HUES64 (cell line): ENCODE measurements around the gene MTA1.

Experiments
- H3K27ac ChIP-seq: 2 replicates; pipeline ENCODE4 v1.7.0; 2013; ENCODE audit warnings: low read depth, low read length, inconsistent platforms
- H3K27me3 ChIP-seq: 2 replicates; pipeline ENCODE4 v1.6.1; 2013; ENCODE audit warnings: mild to moderate bottlenecking, low read length; ENCODE audit not compliant: insufficient read depth
- H3K36me3 ChIP-seq: 2 replicates; pipeline ENCODE4 v1.6.1; 2013; ENCODE audit warnings: mild to moderate bottlenecking, low read length; ENCODE audit not compliant: insufficient read depth
- H3K4me1 ChIP-seq: 2 replicates; pipeline ENCODE4 v1.6.1; 2013; ENCODE audit warnings: mild to moderate bottlenecking, low read length, moderate library complexity; ENCODE audit not compliant: insufficient read depth
- H3K4me3 ChIP-seq: 2 replicates; pipeline ENCODE4 v1.5.1; 2013; ENCODE audit warnings: mild to moderate bottlenecking, low read length, moderate library complexity
- H3K9ac ChIP-seq: 2 replicates; pipeline ENCODE4 v1.6.1; 2013; ENCODE audit warnings: mild to moderate bottlenecking, low read depth, low read length
- H3K9me3 ChIP-seq: 2 replicates; pipeline ENCODE4 v1.6.1; 2013; ENCODE audit warnings: low read depth, low read length; ENCODE audit not compliant: insufficient read depth
- WGBS: fragments of 150-250, 120-280 bp; methylation state at CpG from one replicate; pipeline ENCODE4 v1.1.7; 2013; ENCODE audit warnings: missing lambda C conversion rate; 5-methylcytosine and 5-hydroxymethylcytosine counted together

MTA1 gene

GRCh38 chr14:105427412-105427811 is 7.8 kb downstream of the MTA1 start:
- WGBS, result 97% methylated on average over 10 of the region's 10 CpGs
- H3K27me3 ChIP-seq, result no peaks in the 10 kb centered on the region
- H3K9ac ChIP-seq, result no peak overlapping the region
- H3K4me1 ChIP-seq, result no peaks in the 10 kb centered on the region
- no peaks in the 10 kb centered on the region for H3K9me3 ChIP-seq
- H3K36me3 ChIP-seq, result peaks cover 55% of the 10 kb centered on the region
- no peak overlapping the region for H3K4me3 ChIP-seq
- H3K27ac ChIP-seq, result no peak overlapping the region

- WGBS, result 95% methylated on average over 9 of the region's 9 CpGs
- Histone ChIP-seq H3K27ac (no peak overlapping the region), H3K9ac (no peak overlapping the region), H3K4me3 (no peak overlapping the region), H3K4me1 (no peaks in the 10 kb centered on the region), H3K27me3 (no peaks in the 10 kb centered on the region), H3K36me3 (peaks cover 51% of the 10 kb centered on the region), H3K9me3 (no peaks in the 10 kb centered on the region)
Observed at GRCh38 chr14:105427936-105428485, 8.4 kb downstream of the MTA1 start.

- H3K4me1 ChIP-seq, result no peaks in the 10 kb centered on the region
- H3K9me3 ChIP-seq, result no peaks in the 10 kb centered on the region
- no peak overlapping the region for H3K9ac ChIP-seq
- H3K36me3 ChIP-seq, result peaks cover 45% of the 10 kb centered on the region
- H3K27ac ChIP-seq, result no peak overlapping the region
- H3K27me3 ChIP-seq, result no peaks in the 10 kb centered on the region
- H3K4me3 ChIP-seq, result no peak overlapping the region
- over 99% methylated on average over 6 of the region's 6 CpGs for WGBS
Observed at GRCh38 chr14:105430042-105430441, 10.4 kb downstream of the MTA1 start.

- H3K4me3 ChIP-seq, result no peak overlapping the region
- H3K36me3 ChIP-seq, result peaks cover 41% of the 10 kb centered on the region
- WGBS, result 87% methylated on average over 9 of the region's 9 CpGs
- no peaks in the 10 kb centered on the region for H3K27me3 ChIP-seq
- H3K9ac ChIP-seq, result no peak overlapping the region
- no peaks in the 10 kb centered on the region for H3K4me1 ChIP-seq
- no peaks in the 10 kb centered on the region for H3K9me3 ChIP-seq
- H3K27ac ChIP-seq, result no peak overlapping the region
Observed at GRCh38 chr14:105430565-105430964, 10.9 kb downstream of the MTA1 start.

- Histone ChIP-seq H3K4me1 (no peaks in the 10 kb centered on the region), H3K36me3 (peaks cover 38% of the 10 kb centered on the region), H3K27me3 (no peaks in the 10 kb centered on the region), H3K9me3 (no peaks in the 10 kb centered on the region), H3K9ac (no peak overlapping the region), H3K27ac (no peak overlapping the region), H3K4me3 (no peak overlapping the region)
- 100% methylated on average over 1 of the region's 1 CpG for WGBS
Observed at GRCh38 chr14:105431256-105431655, 11.6 kb downstream of the MTA1 start.

GRCh38 chr14:105432657-105433056 is 13.0 kb downstream of the MTA1 start:
- no peak overlapping the region for H3K9ac ChIP-seq
- H3K27ac ChIP-seq, result no peak overlapping the region
- H3K4me1 ChIP-seq, result no peaks in the 10 kb centered on the region
- H3K9me3 ChIP-seq, result no peaks in the 10 kb centered on the region
- 96% methylated on average over 11 of the region's 12 CpGs for WGBS
- H3K4me3 ChIP-seq, result no peak overlapping the region
- H3K27me3 ChIP-seq, result no peaks in the 10 kb centered on the region
- H3K36me3 ChIP-seq, result peaks cover 24% of the 10 kb centered on the region

- Histone ChIP-seq H3K4me1 (no peaks in the 10 kb centered on the region), H3K27ac (no peak overlapping the region), H3K9me3 (no peaks in the 10 kb centered on the region), H3K27me3 (no peaks in the 10 kb centered on the region), H3K36me3 (peaks cover 19% of the 10 kb centered on the region), H3K4me3 (no peak overlapping the region), H3K9ac (no peak overlapping the region)
- 88% methylated on average over 17 of the region's 17 CpGs for WGBS
Observed at GRCh38 chr14:105433161-105433605, 13.6 kb downstream of the MTA1 start.

- 92% methylated on average over 12 of the region's 12 CpGs for WGBS
- no peak overlapping the region for H3K27ac ChIP-seq
- H3K27me3 ChIP-seq, result no peaks in the 10 kb centered on the region
- H3K4me3 ChIP-seq, result no peak overlapping the region
- H3K4me1 ChIP-seq, result no peaks in the 10 kb centered on the region
- H3K36me3 ChIP-seq, result peaks cover 24% of the 10 kb centered on the region
- H3K9me3 ChIP-seq, result no peaks in the 10 kb centered on the region
- H3K9ac ChIP-seq, result no peak overlapping the region
Observed at GRCh38 chr14:105436402-105436801, 16.8 kb downstream of the MTA1 start.

- 92% methylated on average over 31 of the region's 31 CpGs for WGBS
- no peaks in the 10 kb centered on the region for H3K4me1 ChIP-seq
- H3K4me3 ChIP-seq, result no peak overlapping the region
- H3K9ac ChIP-seq, result no peak overlapping the region
- no peak overlapping the region for H3K27ac ChIP-seq
- peaks cover 26% of the 10 kb centered on the region; the same call in 1 of the 2 replicates for H3K36me3 ChIP-seq
- H3K9me3 ChIP-seq, result no peaks in the 10 kb centered on the region
- no peaks in the 10 kb centered on the region for H3K27me3 ChIP-seq
Observed at GRCh38 chr14:105436891-105437722, 17.5 kb downstream of the MTA1 start.

- Histone ChIP-seq H3K27me3 (no peaks in the 10 kb centered on the region), H3K4me1 (no peaks in the 10 kb centered on the region), H3K4me3 (no peak overlapping the region), H3K36me3 (peaks cover 32% of the 10 kb centered on the region), H3K27ac (no peak overlapping the region), H3K9ac (no peak overlapping the region), H3K9me3 (no peaks in the 10 kb centered on the region)
- WGBS, result 93% methylated on average over 18 of the region's 18 CpGs
Observed at GRCh38 chr14:105437723-105438500, 18.3 kb downstream of the MTA1 start.

- peaks cover 38% of the 10 kb centered on the region for H3K36me3 ChIP-seq
Observed at GRCh38 chr14:105439179-105439578, 19.6 kb downstream of the MTA1 start.

More at GRCh38 chr14:105439179-105439578, 19.6 kb downstream of the MTA1 start:
- WGBS, result 97% methylated on average over 11 of the region's 11 CpGs
- Histone ChIP-seq H3K4me1 (no peaks in the 10 kb centered on the region), H3K27ac (no peak overlapping the region), H3K4me3 (no peak overlapping the region), H3K27me3 (no peaks in the 10 kb centered on the region), H3K9me3 (no peaks in the 10 kb centered on the region), H3K9ac (no peak overlapping the region)
